VCaP (cell line): ENCODE data around the gene SMIM41.

Experiments used
- H3K27ac ChIP-seq: fragments of 450-650 bp; 2 replicates; pipeline ENCODE4 v1.5.1; 2017
- CTCF ChIP-seq: fragments of 450-650 bp; conservative IDR thresholded peaks from 2 replicates; pipeline ENCODE4 v1.5.1; 2017; ENCODE audit warnings: mild to moderate bottlenecking, moderate library complexity

The SMIM41 gene

DNA sequence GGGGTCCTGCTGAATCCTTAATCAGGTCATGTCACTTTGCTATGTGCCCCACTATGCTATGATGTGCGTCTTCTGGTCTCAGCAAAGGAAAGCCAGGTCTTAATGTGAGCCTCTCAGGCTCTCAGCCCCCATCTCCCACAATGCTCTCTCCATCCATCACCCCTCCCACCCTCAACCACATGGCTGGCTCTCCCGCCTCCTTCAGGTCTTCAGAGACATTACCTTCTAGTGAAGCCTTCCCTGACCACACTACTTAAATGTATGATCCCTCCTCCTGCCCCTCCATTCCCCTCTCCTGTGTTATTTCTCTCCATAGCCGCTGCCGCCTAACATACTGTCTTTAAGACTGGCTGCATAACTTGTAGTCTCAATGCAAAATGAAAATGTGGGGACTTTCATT, 61.8 kb downstream of the SMIM41 start:
- TF ChIP-seq CTCF = no peak
- H3K27ac ChIP-seq = no peak overlapping the region

DNA sequence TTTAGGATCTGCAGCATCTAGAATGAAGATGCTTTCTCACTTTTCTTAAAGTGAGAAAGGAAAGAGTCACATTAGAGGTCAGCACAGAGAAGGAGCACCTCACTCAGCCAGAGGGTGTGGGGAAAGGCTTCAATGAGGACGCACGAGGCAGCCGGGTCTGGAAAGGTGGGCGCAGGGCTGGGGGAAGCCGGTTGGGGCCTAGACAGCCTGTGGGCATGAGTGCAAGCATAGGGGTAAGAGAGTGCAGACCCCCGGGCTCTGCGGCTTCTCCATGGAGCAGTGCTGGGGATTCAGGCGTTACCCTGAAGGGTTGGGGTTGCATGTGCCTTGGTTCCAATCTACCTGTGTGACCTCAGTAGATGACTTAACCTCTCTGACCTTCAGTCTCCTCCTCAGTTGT, 62.4 kb downstream of the SMIM41 start:
- TF ChIP-seq CTCF = no peak
- H3K27ac ChIP-seq = no peak overlapping the region

DNA sequence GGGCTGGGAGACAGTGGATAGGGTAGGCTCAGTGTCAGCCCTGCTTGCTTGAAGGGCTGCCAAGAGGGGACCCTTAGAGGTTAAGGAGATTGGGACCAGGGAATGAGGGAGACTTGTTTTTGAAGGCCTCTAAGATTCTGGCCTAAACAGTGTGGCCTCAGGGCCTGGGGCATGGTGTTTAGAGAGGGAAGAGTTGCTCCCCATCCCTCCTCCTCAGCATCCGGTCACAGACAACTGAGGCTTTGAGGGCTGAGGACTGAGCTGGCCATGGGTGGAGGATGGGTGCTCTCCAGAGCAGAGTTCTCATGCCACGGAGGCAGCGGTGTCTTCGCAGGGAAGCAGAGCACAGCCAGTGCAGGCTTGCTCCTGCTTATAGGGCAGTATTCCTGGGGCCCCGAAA, 62.9 kb downstream of the SMIM41 start:
- H3K27ac ChIP-seq = no peak overlapping the region
- no peak for TF ChIP-seq CTCF

DNA sequence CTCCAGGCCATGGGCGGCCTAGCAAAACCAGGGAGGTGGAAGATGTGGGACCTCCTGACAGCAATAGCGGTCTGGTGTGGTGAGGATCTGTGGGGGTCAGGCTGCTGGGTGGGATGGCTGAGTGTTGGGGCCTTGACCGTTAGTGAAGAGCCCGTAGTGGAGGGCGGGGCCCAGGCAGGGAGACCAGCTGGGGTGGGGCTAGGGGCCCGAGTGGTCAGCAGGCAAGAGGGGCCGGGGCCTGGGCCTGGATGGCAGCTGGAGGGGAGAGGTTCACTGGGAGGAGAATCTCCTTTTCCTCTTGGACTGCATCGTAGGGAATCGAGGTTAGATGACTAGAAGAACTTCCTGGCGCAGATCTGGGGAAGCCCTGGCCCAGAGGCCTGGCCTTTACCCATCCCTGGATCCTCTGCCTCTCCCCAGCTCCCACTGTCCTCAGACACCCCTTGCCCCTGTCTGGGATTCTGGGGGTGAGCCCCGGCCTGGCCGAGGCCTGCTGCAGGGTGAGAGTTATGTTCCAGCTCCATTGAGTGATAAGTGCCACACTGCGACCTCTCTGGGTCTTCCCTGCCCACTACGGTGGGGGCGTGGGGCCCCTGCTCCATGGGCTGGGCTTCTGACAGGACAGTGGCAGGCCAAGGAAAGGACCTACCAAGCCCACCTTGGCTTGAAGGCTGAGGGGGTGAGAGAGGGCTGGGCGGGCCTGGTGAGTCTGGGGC, 65.2 kb downstream of the SMIM41 start:
- H3K27ac ChIP-seq = peak overlapping the region; percentile 14; the same call in 1 of the 2 replicates

DNA sequence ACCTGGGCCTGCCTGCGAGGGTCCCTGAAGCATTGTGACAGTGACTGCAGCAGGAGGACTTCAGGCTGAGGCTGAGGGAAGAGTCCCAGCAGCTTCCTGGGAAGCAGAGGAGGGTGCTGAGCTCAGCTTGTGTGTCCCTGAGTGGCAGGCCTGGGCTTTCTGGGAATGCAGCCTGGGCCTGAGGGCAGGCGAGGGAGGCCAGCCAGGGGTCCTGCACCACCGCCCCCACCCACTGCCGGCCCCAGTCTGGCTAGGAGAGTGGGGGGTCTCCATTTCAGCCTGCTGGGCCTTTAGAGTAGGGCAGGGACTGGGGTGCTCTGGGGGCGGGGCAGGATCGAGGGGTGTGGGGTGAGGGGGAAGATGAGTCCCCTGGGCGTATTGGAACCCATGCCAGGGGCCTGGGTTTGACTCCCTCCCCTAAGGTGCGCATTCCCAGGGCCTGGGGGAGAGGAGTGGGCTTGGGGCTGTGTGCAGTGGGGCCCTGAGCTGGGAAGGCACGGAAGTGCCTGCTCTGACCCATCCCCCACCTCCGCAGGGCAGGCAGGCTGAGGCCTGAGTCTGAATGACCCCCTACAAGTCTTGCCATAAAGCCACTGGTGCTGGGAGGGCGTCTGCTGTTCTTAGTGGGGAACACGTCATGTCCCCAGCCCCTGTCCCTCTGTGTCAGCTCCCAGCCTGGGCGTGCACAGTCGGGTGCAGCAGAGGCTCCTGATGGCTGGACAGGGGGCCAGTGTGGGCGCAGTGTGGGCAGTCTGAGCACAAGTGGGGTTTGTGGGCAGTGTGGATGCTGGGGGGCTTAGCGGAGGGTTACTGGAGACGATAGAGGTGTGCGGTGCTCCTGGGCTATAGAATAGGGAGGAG, 66.0 kb downstream of the SMIM41 start:
- no peak for TF ChIP-seq CTCF

More for the DNA sequence above, 65.2 kb downstream of the SMIM41 start:
- no peak for TF ChIP-seq CTCF

GRCh38 chr12:52146089-52146821, 66.8 kb downstream of the SMIM41 start:
- TF ChIP-seq CTCF = no peak
- H3K27ac ChIP-seq = no peak overlapping the region

More for the DNA sequence above, 66.0 kb downstream of the SMIM41 start:
- H3K27ac ChIP-seq = peak overlapping the region; percentile 14; the same call in 1 of the 2 replicates
